ENCODE measurements around the gene ACTR1B. TPM values are rescaled to one million over a fixed set of nuclear protein-coding genes. Genes with fewer than 3 reads are reported as not detected.

ACTR1B gene
- polyA plus RNA-seq, 1 experiment = 64.6 TPM

- no peak for TF ChIP-seq CTCF (IDR thresholded peaks at IDR 0.05; ENCODE audit: insufficient read depth, low read depth, low read length)
- H3K4me3 ChIP-seq (ENCODE audit: low read depth, low read length) = peak overlapping the region; percentile 62
- no peaks in the 10 kb centered on the region for H3K27me3 ChIP-seq (ENCODE audit: control insufficient read depth, insufficient read depth, low read length)
- DNase-seq (ENCODE audit: low read depth) = no peak
- CTCF ChIA-PET = interaction anchor here (0.7 to 4.7 kb wide), 7 partner anchors 8 to 110 kb away, joined by 3 to 37 read pairs (median 6); partner anchors contain the start of gene COX5B
- peaks cover 17% of the 10 kb centered on the region for H3K36me3 ChIP-seq (ENCODE audit: control insufficient read depth, insufficient read depth, low read length)
- POLR2A ChIA-PET = interaction anchor here (0.6 kb wide), 1 partner anchor 1101 kb away, joined by 4 read pairs; no protein-coding TSS in a partner anchor
Measured at GRCh38 chr2:97662386-97662894, 1.4 kb downstream of the ACTR1B start.

- no peaks in the 10 kb centered on the region for H3K27me3 ChIP-seq (ENCODE audit: control insufficient read depth, insufficient read depth, low read length)
- CTCF ChIA-PET = interaction anchor here (1.0 to 4.7 kb wide), 5 partner anchors 8 to 71 kb away, joined by 3 to 37 read pairs (median 9); partner anchors contain the start of gene COX5B
- POLR2A ChIA-PET = no interaction called here
- no peak for TF ChIP-seq CTCF (IDR thresholded peaks at IDR 0.05; ENCODE audit: insufficient read depth, low read depth, low read length)
- peak overlapping the region; percentile 62; the same call in 1 of the 2 replicates for H3K4me3 ChIP-seq (ENCODE audit: low read depth, low read length)
- peaks cover 22% of the 10 kb centered on the region for H3K36me3 ChIP-seq (ENCODE audit: control insufficient read depth, insufficient read depth, low read length)
- no peak for DNase-seq (ENCODE audit: low read depth)
Measured at GRCh38 chr2:97661927-97662326, 1.9 kb downstream of the ACTR1B start.

- H3K4me3 ChIP-seq (ENCODE audit: low read depth, low read length) = no peak overlapping the region
- H3K27me3 ChIP-seq (ENCODE audit: control insufficient read depth, insufficient read depth, low read length) = no peaks in the 10 kb centered on the region
- CTCF ChIA-PET = interaction anchor here (0.6 to 3.4 kb wide), 2 partner anchors 36 to 70 kb away, joined by 4 to 15 read pairs; no protein-coding TSS in a partner anchor
- no peak for TF ChIP-seq CTCF (IDR thresholded peaks at IDR 0.05; ENCODE audit: insufficient read depth, low read depth, low read length)
- DNase-seq (ENCODE audit: low read depth) = no peak
- POLR2A ChIA-PET = no interaction called here
- H3K36me3 ChIP-seq (ENCODE audit: control insufficient read depth, insufficient read depth, low read length) = peaks cover 29% of the 10 kb centered on the region
Measured at GRCh38 chr2:97660775-97661389, 3.0 kb downstream of the ACTR1B start.

GRCh38 chr2:97660044-97660774 is 3.6 kb downstream of the ACTR1B start:
- no peaks in the 10 kb centered on the region for H3K27me3 ChIP-seq (ENCODE audit: control insufficient read depth, insufficient read depth, low read length)
- TF ChIP-seq CTCF (IDR thresholded peaks at IDR 0.05; ENCODE audit: insufficient read depth, low read depth, low read length) = no peak
- no peak overlapping the region for H3K4me3 ChIP-seq (ENCODE audit: low read depth, low read length)
- no peak for DNase-seq (ENCODE audit: low read depth)
- ChIA-PET CTCF (interaction anchor here (0.6 to 3.4 kb wide), 3 partner anchors 37 to 70 kb away, joined by 3 to 15 read pairs (median 4); no protein-coding TSS in a partner anchor), POLR2A (no interaction called here)
- peaks cover 31% of the 10 kb centered on the region for H3K36me3 ChIP-seq (ENCODE audit: control insufficient read depth, insufficient read depth, low read length)

All from BJ (cell line).